ENCODE measurements around the gene ARID5B. TPM values are rescaled to one million over a fixed set of nuclear protein-coding genes. Genes with fewer than 3 reads are reported as not detected.
A peak's percentile ranks its signal among the peaks of the same experiment; 100 is the strongest.

The ARID5B gene
- polyA plus RNA-seq, 3 donors: 48.6 to 56.9 (median 53.0) TPM

GRCh38 chr10:62063795-62064472 is 162.4 kb downstream of the ARID5B start:
- no peak for DNase-seq (ENCODE audit: low read depth in 3 of 3, low spot score in 2 of 3)

- no peak for DNase-seq (ENCODE audit: low read depth in 3 of 3, low spot score in 2 of 3)
Measured at GRCh38 chr10:62067560-62067959, 166.1 kb downstream of the ARID5B start.

GRCh38 chr10:62068464-62068863 is 167.0 kb downstream of the ARID5B start:
- no peak for DNase-seq (ENCODE audit: low read depth in 3 of 3, low spot score in 2 of 3)

GRCh38 chr10:62069452-62070178 is 168.1 kb downstream of the ARID5B start:
- DNase-seq (ENCODE audit: low read depth in 3 of 3, low spot score in 2 of 3): no peak

- no peak for DNase-seq (ENCODE audit: low read depth in 3 of 3, low spot score in 2 of 3)
Measured at GRCh38 chr10:62071846-62072281, 170.4 kb downstream of the ARID5B start.

GRCh38 chr10:62072901-62073300 is 171.4 kb downstream of the ARID5B start:
- no peak for DNase-seq (ENCODE audit: low read depth in 3 of 3, low spot score in 2 of 3)

GRCh38 chr10:62073429-62073828 is 171.9 kb downstream of the ARID5B start:
- DNase-seq (ENCODE audit: low read depth in 3 of 3, low spot score in 2 of 3): no peak

- no peak for DNase-seq (ENCODE audit: low read depth in 3 of 3, low spot score in 2 of 3)
Measured at GRCh38 chr10:62075414-62075813, 173.9 kb downstream of the ARID5B start.

GRCh38 chr10:62075912-62076311 is 174.4 kb downstream of the ARID5B start:
- no peak for DNase-seq (ENCODE audit: low read depth in 3 of 3, low spot score in 2 of 3)

- DNase-seq (ENCODE audit: low read depth in 3 of 3, low spot score in 2 of 3): no peak
Measured at GRCh38 chr10:62076891-62077290, 175.4 kb downstream of the ARID5B start.

GRCh38 chr10:62077330-62078015 is 176.0 kb downstream of the ARID5B start:
- no peak for DNase-seq (ENCODE audit: low read depth in 3 of 3, low spot score in 2 of 3)

- DNase-seq (ENCODE audit: low read depth in 3 of 3, low spot score in 2 of 3): no peak
Measured at GRCh38 chr10:62079885-62080559, 178.5 kb downstream of the ARID5B start.

GRCh38 chr10:62080905-62081304 is 179.4 kb downstream of the ARID5B start:
- DNase-seq (ENCODE audit: low read depth in 3 of 3, low spot score in 2 of 3): no peak

GRCh38 chr10:62081341-62082270 is 180.1 kb downstream of the ARID5B start:
- DNase-seq (ENCODE audit: low read depth in 3 of 3, low spot score in 2 of 3): no peak

GRCh38 chr10:62082271-62082656 is 180.8 kb downstream of the ARID5B start:
- no peak for DNase-seq (ENCODE audit: low read depth in 3 of 3, low spot score in 2 of 3)

- no peak for DNase-seq (ENCODE audit: low read depth in 3 of 3, low spot score in 2 of 3)
Measured at GRCh38 chr10:62082729-62083411, 181.4 kb downstream of the ARID5B start.

GRCh38 chr10:62083412-62084267 is 182.1 kb downstream of the ARID5B start:
- DNase-seq (ENCODE audit: low read depth in 3 of 3, low spot score in 2 of 3): peak in 1 of 3 donors; percentile 27

GRCh38 chr10:62084451-62084850 is 183.0 kb downstream of the ARID5B start:
- DNase-seq (ENCODE audit: low read depth in 3 of 3, low spot score in 2 of 3): no peak
